Heart left ventricle (tissue), 16 donors: ENCODE results near the gene NAXD. TPM values are rescaled to one million over a fixed set of nuclear protein-coding genes. Genes with fewer than 3 reads are reported as not detected.

Experiments used
- ATAC-seq, 4 donors: fragments of 200-7000 bp; cut with Tn5 transposase; one replicate each; pipeline ENCODE4 v1.9.1; 2020 to 2022; ENCODE audit warnings: moderate library complexity in 4 of 4, mild to moderate bottlenecking in 3 of 4, moderate number of reproducible peaks in 1 of 4
- DNase-seq, 5 donors: peaks; one replicate each; pipeline ENCODE4 v3.0.0-alpha.2; 2020
- H3K27ac ChIP-seq, 12 donors: fragments of 200-600 bp; sonication (generic) in 4 of 12; one replicate each; pipeline versions ENCODE4 v1.5.0 to v1.8.0; 2016 to 2022; ENCODE audit warnings: mild to moderate bottlenecking in 2 of 12
- H3K27me3 ChIP-seq, 9 donors: fragments of 200-600 bp; sonication (generic) in 2 of 9; one replicate each; pipeline versions ENCODE4 v1.5.1 to v1.8.0; 2016 to 2022; ENCODE audit warnings: mild to moderate bottlenecking in 3 of 9
- H3K36me3 ChIP-seq, 9 donors: fragments of 200-600 bp; sonication (generic) in 2 of 9; one replicate each; pipeline versions ENCODE4 v1.5.0 to v1.8.0; 2018 to 2022; ENCODE audit warnings: mild to moderate bottlenecking in 2 of 9
- H3K4me1 ChIP-seq, 12 donors: fragments of 200-600 bp; sonication (generic) in 4 of 12; one replicate each; pipeline versions ENCODE4 v1.5.0 to v1.8.0; 2016 to 2022; ENCODE audit warnings: mild to moderate bottlenecking in 3 of 12
- H3K4me3 ChIP-seq, 12 donors: fragments of 200-600 bp; sonication (generic) in 4 of 12; one replicate each; pipeline versions ENCODE4 v1.5.0 to v1.8.0; 2017 to 2022; ENCODE audit warnings: mild to moderate bottlenecking in 9 of 12, moderate library complexity in 4 of 12
- H3K9me3 ChIP-seq, 12 donors: fragments of 200-600 bp; sonication (generic) in 4 of 12; one replicate each; pipeline versions ENCODE4 v1.5.0 to v1.8.0; 2016 to 2022; ENCODE audit warnings: mild to moderate bottlenecking in 1 of 12
- POLR2A ChIP-seq, 2 donors: fragments of 450-650 bp; IDR thresholded peaks; one replicate each; pipeline ENCODE4 v1.6.1; 2017; ENCODE audit warnings: antibody characterized with exemption in 2 of 2, mild to moderate bottlenecking in 2 of 2, moderate library complexity in 2 of 2
- whole genome bisulfite sequencing, 4 donors: extraction: QIAGEN DNeasy Blood & Tissue Kit in 2 of 4; methylation state at CpG; one replicate each; pipeline versions ENCODE4 v1.1.5 to v1.1.7; 2013 to 2018; 5-methylcytosine and 5-hydroxymethylcytosine counted together
- intact Hi-C, 10 donors: fragments of 100-400 bp; cut with DNase I; formaldehyde crosslinking; loops; one replicate each; pipeline versions ENCODE4 v1.11.1 to v1.14.2; 2022
- polyA plus RNA-seq, 2 donors: library from polyadenylated mRNA; stranded (reverse); fragments of 200-250 nt; gene quantifications; one replicate each; pipeline ENCODE4 v1.2.3, GENCODE V29; 2013
- total RNA-seq, 9 donors: library from RNA; depleted of rRNA in 2 of 9; stranded (reverse); fragments of >200 nt in 2 of 9; fragmentation: NEBNext Ultra II Directional in 3 of 9; extraction: Animal tissue kit (Norgen Biotek cat#: 25700) in 3 of 9; gene quantifications; one replicate each; pipeline versions ENCODE4 v1.1.0 to v1.2.4, GENCODE V29; 2016 to 2023
- TF ChIP-seq, protein P1 (sequence below), 12 donors: fragments of 200-600 bp; sonication (generic) in 4 of 12; IDR thresholded peaks; one replicate each; pipeline versions ENCODE4 v1.5.0 to v1.8.0; 2018 to 2022; ENCODE audit warnings: antibody characterized with exemption in 12 of 12, mild to moderate bottlenecking in 5 of 12
- donor health status: ischemic (EF 13 %, LVEDD 7.1; RV severe dilation, severe dysfunction).
- donor health status: healthy with polysubstance abuse.
- donor health status: DM: no; HTN: yes; CAD: no.
- donor health status: DM: no; HTN: no; CAD: no.
- donor health status: ischemic (EF 25% LVEDD 6.9; RV normal size, moderate dysfunction).
- donor health status: ischemic (EF 25% LVEDD 5.7; RV mildly dilated, moderate dysfunction).
- donor health status: healthy.
- donor health status: DM: yes; HTN: yes; CAD: no.
- donor health status: ischemic (EF 35%, LVEDD 5.7; RV mildly dilated, moderate dysfunction).
- donor health status: nonischemic (EF 11% LVEDD 7.7; RV severe dilation, severe dysfunction).
- donor health status: DM: yes; HTN: yes; CAD: no.
- donor health status: PGD.
- donor health status: ischemic (EF 29% LVEDD 5.4; RV normal size, mild dysfunction).
- donor health status: nonischemic (EF 23%, LVEDD 6.1; RV moderate dilation, normal function).

The NAXD gene
- total and polyA plus RNA-seq, 11 donors = 19.2 to 31.4 (median 23.4) TPM

DNA sequence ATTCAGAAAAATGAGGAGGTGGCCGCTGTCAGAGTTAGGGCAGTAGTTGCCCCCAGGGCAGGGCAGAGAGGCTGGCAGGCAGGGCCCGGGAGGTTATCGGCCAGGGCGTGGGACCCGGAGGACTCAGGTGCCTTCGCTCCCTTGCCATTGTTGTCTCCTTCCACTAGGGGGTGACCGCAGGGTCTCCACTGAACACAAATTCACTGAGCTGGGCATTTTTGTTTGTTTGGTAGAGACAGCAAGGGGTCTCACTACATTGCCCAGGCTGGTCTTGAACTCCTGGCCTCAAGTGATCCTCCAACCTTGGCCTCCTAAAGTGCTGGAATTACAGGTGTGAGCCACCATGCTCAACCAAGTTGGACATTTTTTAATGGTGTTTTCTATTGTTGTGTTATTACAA lies 65.5 kb downstream of the NAXD start:
- Histone ChIP-seq H3K27me3 (no peaks in the 10 kb centered on the region), H3K9me3 (no peaks in the 10 kb centered on the region), H3K27ac (no peak overlapping the region), H3K4me1 (peaks cover 0 to 7% (median 0%) of the 10 kb centered on the region in 12 donors), H3K4me3 (no peak overlapping the region), H3K36me3 (peaks cover 0 to 86% (median 70%) of the 10 kb centered on the region in 9 donors)
- no peak for DNase-seq
- intact Hi-C loops = loop anchor here in 2 of 10 donors (5.0 to 10.0 kb wide), 2 partner anchors 134 to 136 kb away; no protein-coding TSS in a partner anchor
- peak in 1 of 4 donors; percentile 35 for ATAC-seq
- no peak for TF ChIP-seq POLR2A (IDR thresholded peaks at IDR 0.05)
- TF ChIP-seq, protein P1, sequence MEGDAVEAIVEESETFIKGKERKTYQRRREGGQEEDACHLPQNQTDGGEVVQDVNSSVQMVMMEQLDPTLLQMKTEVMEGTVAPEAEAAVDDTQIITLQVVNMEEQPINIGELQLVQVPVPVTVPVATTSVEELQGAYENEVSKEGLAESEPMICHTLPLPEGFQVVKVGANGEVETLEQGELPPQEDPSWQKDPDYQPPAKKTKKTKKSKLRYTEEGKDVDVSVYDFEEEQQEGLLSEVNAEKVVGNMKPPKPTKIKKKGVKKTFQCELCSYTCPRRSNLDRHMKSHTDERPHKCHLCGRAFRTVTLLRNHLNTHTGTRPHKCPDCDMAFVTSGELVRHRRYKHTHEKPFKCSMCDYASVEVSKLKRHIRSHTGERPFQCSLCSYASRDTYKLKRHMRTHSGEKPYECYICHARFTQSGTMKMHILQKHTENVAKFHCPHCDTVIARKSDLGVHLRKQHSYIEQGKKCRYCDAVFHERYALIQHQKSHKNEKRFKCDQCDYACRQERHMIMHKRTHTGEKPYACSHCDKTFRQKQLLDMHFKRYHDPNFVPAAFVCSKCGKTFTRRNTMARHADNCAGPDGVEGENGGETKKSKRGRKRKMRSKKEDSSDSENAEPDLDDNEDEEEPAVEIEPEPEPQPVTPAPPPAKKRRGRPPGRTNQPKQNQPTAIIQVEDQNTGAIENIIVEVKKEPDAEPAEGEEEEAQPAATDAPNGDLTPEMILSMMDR (IDR thresholded peaks at IDR 0.05) = peak in 10 of 12 donors; percentile 8 to 41 (median 26)
- WGBS, 4 donors = 79 to 91% (median 85%) methylated on average over 7 of the region's 7 CpGs

DNA sequence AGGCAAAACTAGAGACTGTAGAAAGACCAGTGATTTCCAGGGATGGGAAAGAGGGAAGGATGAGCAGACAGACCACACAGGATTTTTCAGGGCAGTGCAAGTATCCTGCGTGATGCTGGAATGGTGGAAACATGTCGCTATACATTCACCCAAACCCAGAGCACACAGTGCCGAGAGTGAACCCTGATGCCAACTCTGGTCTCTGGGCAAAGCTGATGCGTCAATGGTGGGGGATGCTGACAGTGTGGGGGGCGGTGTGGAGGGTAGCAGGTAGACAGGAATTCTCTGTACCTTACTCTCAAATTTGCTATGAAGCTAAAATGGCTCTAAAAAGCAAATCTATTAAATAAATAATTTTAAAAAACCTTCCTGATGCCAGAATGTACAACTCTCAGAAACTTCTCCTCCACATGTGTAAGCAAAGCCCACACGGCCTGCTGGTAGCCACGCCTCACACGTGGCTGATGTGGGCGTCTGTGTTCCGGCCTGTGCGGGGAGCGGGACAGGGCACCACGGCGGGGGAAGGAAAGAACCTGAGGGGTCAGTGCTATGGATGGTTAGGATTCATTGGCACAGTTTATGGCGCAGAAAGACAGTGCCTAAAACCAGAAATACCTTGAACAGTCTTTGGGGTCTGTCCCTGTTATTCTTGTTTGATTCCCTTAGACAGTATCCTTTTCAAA lies 66.7 kb downstream of the NAXD start:
- no peaks in the 10 kb centered on the region for H3K27me3 ChIP-seq
- WGBS, 4 donors = 87 to 91% (median 89%) methylated on average over 15 of the region's 15 CpGs
- H3K4me3 ChIP-seq = no peak overlapping the region
- H3K4me1 ChIP-seq = no peaks in the 10 kb centered on the region
- ATAC-seq = no peak
- peaks cover 0 to 87% (median 70%) of the 10 kb centered on the region in 9 donors for H3K36me3 ChIP-seq
- H3K9me3 ChIP-seq = no peaks in the 10 kb centered on the region
- TF ChIP-seq, protein P1 (IDR thresholded peaks at IDR 0.05) = no peak
- TF ChIP-seq POLR2A (IDR thresholded peaks at IDR 0.05) = no peak
- intact Hi-C loops = loop anchor here in 2 of 10 donors (5.0 to 10.0 kb wide), 2 partner anchors 133 to 135 kb away; no protein-coding TSS in a partner anchor
- peak overlapping the region in 1 of 12 donors; percentile 85 for H3K27ac ChIP-seq
- DNase-seq = no peak

DNA sequence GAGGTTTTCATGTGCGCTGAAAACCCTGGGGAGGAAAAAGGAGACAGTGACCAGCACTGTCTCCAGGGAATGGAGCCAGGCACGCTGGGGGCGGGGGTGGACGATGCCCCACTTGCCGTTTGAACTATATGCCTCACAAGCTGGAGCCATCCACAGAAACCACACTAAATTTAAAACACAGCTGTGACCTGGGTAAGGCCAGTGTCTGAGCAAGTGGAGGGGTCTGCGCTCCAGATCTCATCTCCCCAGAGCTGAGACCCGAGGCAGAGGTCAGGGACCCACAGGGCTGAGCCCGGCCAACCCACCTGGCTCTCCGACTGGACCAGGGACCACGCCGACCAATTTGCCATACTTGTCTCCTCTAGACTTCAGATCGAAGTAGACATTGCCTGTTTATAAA lies 67.4 kb downstream of the NAXD start:
- Histone ChIP-seq H3K4me3 (no peak overlapping the region), H3K27me3 (no peaks in the 10 kb centered on the region), H3K36me3 (peaks cover 0 to 94% (median 78%) of the 10 kb centered on the region in 9 donors), H3K9me3 (no peaks in the 10 kb centered on the region), H3K4me1 (no peaks in the 10 kb centered on the region), H3K27ac (peak overlapping the region in 1 of 12 donors; percentile 85)
- TF ChIP-seq, protein P1 (IDR thresholded peaks at IDR 0.05) = no peak
- TF ChIP-seq POLR2A (IDR thresholded peaks at IDR 0.05) = no peak
- 90 to 94% (median 92%) methylated on average over 12 of the region's 12 CpGs for WGBS, 4 donors
- no peak for DNase-seq
- no peak for ATAC-seq
- intact Hi-C loops = loop anchor here in 2 of 10 donors (5.0 to 10.0 kb wide), 2 partner anchors 132 to 135 kb away; no protein-coding TSS in a partner anchor

DNA sequence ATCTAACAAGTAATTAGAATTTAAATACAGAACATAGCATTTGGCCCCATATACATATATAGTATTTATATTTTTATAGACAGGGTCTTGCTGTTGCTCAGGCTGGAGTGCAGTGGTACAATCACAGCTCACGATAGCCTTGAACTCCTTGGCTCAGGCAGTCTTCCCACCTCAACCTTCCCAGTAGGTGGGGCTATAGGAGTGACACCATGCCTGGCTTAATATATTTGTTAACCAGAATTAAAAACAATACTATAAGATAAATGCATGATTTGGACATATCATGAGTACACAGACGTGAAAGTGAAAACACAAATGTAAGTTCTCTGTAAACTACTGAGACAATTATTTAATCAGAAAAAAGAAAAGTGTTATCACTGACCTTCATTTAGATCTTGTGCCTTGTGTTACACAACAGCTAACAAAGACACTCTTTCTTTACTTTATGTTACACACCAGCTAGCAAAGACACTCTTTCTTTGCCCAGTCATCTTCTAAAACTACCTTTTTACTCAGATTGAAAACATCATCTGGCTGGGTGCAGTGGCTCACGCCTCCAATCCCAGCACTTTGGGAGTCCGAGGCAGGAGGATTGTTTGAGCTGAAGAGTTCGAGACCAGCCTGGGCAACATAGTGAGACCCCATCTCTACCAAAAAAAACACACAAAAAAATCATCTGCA lies 68.0 kb downstream of the NAXD start:
- H3K27ac ChIP-seq = peak overlapping the region in 1 of 12 donors; percentile 85
- ATAC-seq = peak in 1 of 4 donors; percentile 37

More for the DNA sequence above, 68.0 kb downstream of the NAXD start:
- H3K4me3 ChIP-seq = no peak overlapping the region
- no peak for DNase-seq
- WGBS, 4 donors = 71 to 87% (median 83%) methylated on average over 5 of the region's 5 CpGs
- intact Hi-C loops = loop anchor here in 2 of 10 donors (5.0 to 10.0 kb wide), 2 partner anchors 131 to 134 kb away; no protein-coding TSS in a partner anchor
- H3K4me1 ChIP-seq = no peaks in the 10 kb centered on the region
- H3K36me3 ChIP-seq = peaks cover 0 to 95% (median 78%) of the 10 kb centered on the region in 9 donors
- no peaks in the 10 kb centered on the region for H3K9me3 ChIP-seq
- no peaks in the 10 kb centered on the region for H3K27me3 ChIP-seq
- TF ChIP-seq, protein P1 (IDR thresholded peaks at IDR 0.05) = peak in 9 of 12 donors; percentile 13 to 44 (median 27)
- no peak for TF ChIP-seq POLR2A (IDR thresholded peaks at IDR 0.05)
